GM19452 (cell line): Measurements from ENCODE around the gene VWF.

Experiments
- ATAC-seq: cut with Tn5 transposase; IDR thresholded peaks from one replicate; pipeline ENCODE4 v1.9.1; 2021; ENCODE audit not compliant: unreplicated experiment

VWF gene

GRCh38 chr12:5899675-5900074 lies 224.8 kb downstream of the VWF start:
- ATAC-seq: no peak

- no peak for ATAC-seq
Measured at GRCh38 chr12:5898874-5899273, 225.6 kb downstream of the VWF start.
